Astrocyte of the spinal cord (primary cell): ENCODE results near the gene C8G.

ENCODE experiments used
- DNase-seq: peaks from one replicate; pipeline ENCODE4 v3.0.0; 2011; ENCODE audit warnings: low read depth, low spot score
- H3K4me3 ChIP-seq: 2 replicates; pipeline ENCODE4 v1.5.1; 2011; ENCODE audit warnings: low read depth, mild to moderate bottlenecking, low read length, moderate library complexity
- CTCF ChIP-seq: IDR thresholded peaks from 2 replicates; pipeline ENCODE4 v1.5.1; 2012; ENCODE audit warnings: low read depth, mild to moderate bottlenecking, low read length, inconsistent platforms
- in situ Hi-C: cut with HindIII; loops from 2 replicates; pipeline ENCODE4 v1.10.0; 2017; ENCODE audit warnings: low sequenced_read_pairs

The C8G gene

GRCh38 chr9:136980669-136981478 is 35.8 kb downstream of the C8G start:
- no peak for DNase-seq
- H3K4me3 ChIP-seq: no peak overlapping the region
- TF ChIP-seq CTCF: no peak
- in situ Hi-C loops: no loop called here

DNA sequence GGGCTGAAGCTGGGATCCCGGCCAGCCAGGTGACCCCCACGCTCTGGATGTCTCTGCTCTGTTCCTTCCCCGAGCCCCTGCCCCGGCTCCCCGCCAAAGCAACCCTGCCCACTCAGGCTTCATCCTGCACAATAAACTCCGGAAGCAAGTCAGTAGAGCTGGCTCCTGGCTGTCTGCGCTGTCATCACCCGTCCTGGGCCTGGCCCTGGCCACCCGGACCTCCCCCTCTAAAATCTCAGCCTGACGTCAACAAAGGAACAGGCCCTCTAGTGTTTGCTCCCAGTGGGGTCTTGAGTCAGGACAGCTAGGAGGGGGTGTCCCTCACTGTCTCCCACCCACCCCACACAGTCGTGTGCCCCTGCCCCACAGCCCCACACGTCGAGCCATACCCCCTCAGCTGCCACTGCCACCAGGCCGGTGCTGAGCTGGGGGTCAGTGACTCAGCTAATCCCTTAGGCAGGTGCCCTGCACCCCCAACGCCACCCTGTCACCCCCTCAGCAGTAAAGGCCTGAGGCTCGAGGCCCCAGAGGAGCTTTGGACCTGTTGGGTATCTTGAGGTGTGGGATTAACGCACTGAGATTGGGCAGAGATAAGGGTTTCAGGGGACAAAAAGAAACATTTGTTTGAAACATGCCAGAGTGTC is 36.7 kb downstream of the C8G start:
- DNase-seq: no peak
- TF ChIP-seq CTCF: no peak
- H3K4me3 ChIP-seq: no peak overlapping the region
- in situ Hi-C loops: no loop called here

GRCh38 chr9:136982232-136983051 is 37.4 kb downstream of the C8G start, which contains the start of gene LCNL1:
TSS of gene LCNL1 (plus strand) at chr9:136982993. CDS start at chr9:136983587, 594 bp downstream.
- in situ Hi-C loops: no loop called here
- no peak for DNase-seq
- TF ChIP-seq CTCF: no peak
- no peak within 1 kb of the TSS for H3K4me3 ChIP-seq

- no peak for TF ChIP-seq CTCF
- in situ Hi-C loops: no loop called here
- no peak overlapping the region for H3K4me3 ChIP-seq
- no peak for DNase-seq
These were observed 38.1 kb downstream of the C8G start for GRCh38 chr9:136983167-136983566.

- no peak for TF ChIP-seq CTCF
- in situ Hi-C loops: no loop called here
These were observed 38.7 kb downstream of the C8G start for GRCh38 chr9:136983656-136984314.

GRCh38 chr9:136984464-136985026 is 39.5 kb downstream of the C8G start:
- no peak for TF ChIP-seq CTCF
- in situ Hi-C loops: no loop called here
- H3K4me3 ChIP-seq: no peak overlapping the region
- no peak for DNase-seq

More at GRCh38 chr9:136983656-136984314, 38.7 kb downstream of the C8G start:
- H3K4me3 ChIP-seq: no peak overlapping the region
- no peak for DNase-seq
